HG03442 (cell line): ENCODE measurements around the gene KIAA1671.

Source experiments
- ATAC-seq: cut with Tn5 transposase; IDR thresholded peaks from one replicate; pipeline ENCODE4 v1.9.1; 2021; ENCODE audit warnings: mild to moderate bottlenecking, moderate library complexity; ENCODE audit not compliant: unreplicated experiment

The KIAA1671 gene

GRCh38 chr22:25084405-25085107 lies 132.0 kb downstream of the KIAA1671 start:
- ATAC-seq = no peak

DNA sequence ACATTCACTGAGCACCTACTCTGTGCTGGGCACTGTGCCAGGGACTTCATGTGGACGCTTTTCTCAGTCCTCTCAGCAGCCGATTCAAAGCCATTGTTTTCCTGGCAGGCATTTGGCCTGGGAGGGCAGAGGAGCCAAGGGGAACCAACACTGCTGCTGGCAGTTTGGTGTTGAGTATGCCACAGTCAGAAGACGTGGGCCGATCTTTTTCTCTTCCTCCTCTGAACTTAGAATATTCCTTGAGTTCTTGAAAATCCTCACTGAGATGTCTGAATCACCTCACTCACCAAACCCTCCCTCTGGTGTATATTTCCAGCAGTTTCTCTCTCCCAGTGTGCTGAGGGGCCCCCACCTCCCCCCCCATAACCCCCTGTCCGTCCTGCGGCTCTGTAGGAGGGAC lies 132.6 kb downstream of the KIAA1671 start:
- ATAC-seq = no peak

DNA sequence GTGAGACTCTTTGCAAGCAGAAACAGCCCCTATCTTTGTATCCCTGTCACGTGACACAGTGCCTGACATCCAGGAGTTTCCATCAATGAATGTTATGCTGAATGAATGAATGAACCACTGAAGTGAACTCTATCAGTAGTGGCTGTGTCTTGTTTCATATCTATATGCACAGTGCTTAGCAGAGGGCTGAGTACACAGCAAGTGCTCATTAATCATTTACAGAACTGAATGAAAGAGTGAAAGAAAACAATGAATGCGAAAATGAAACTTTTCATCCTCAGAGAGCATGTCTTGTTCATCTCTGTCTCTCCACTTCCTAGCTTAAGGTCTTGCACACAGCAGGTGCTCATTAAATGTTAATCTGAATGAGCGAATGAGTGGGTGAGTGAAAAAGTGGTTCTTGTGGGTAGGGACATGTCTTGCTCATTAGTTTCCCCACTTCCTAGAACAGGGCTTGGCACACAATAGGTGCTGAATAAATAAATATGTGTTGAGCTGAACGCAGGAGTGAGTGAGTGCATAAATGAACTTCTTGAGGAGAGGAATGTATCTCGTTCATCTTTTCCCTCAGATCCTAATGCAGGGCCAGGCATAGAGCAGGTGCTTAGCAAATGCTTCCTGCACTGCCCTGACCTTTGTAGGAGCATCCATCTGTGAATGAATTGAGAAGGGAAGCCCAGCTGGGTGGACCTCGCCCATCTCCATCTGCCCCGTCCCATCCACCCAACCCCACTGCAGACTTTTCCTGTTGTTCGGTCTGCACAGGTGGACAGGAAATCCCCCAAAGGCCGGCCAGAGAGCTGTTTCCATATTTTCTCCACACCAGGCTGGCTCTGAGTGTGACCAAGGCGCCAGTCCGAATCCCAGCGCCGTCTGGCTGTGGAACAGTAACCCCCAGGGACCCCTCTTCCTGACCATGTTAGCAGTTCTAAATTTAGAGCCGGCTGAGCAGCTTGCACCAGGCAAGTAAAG lies 133.7 kb downstream of the KIAA1671 start:
- ATAC-seq = peak; percentile 59

DNA sequence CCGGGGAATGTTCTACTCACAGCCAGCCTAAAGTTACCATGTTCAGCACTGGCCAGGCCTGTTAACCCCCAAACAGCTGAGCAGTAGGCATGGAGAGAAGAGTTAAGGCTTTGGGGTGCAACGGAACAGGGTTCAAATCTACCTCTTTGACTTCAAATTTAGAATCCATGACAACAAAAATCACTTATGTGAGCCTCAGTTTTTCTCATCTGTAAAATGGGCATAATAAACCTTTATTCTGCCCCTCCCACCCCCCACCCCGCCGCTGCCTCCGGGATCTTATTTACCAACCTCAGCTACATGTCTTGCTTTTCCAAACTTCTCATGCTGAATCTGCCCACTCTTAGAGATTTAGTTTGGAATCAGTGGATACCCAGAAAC lies 134.4 kb downstream of the KIAA1671 start:
- ATAC-seq = no peak

DNA sequence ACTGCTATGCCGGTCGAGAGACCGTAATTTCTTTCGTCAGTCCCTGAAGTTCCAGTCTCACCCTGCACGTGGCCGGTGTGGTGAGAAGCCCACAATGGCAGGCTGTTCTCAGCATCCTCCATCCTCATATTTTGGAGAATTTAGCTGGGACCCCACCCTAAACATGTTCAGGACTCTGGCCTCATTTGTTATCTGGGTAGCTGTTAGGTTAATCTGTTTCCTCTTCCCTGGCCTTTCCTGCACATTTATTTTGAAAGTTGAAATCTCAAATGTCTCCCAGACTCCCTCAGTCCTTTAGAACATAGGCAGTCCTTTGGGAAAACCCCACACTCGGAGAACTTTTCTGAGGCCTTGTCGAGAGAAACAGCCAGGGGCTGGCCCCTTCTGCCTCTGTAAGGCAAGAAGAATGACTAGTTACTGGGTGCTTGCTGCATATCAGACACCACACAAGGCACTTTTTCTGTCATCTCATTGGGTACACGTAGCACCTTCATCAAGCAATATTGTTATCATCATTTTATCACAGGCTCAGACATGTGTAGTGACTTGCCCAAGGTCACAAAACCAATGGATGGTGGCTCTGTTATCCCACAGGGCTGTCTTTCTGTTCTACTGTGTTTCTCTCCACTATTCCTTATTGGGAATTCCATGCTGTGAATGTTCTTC lies 137.8 kb downstream of the KIAA1671 start:
- no peak for ATAC-seq

DNA sequence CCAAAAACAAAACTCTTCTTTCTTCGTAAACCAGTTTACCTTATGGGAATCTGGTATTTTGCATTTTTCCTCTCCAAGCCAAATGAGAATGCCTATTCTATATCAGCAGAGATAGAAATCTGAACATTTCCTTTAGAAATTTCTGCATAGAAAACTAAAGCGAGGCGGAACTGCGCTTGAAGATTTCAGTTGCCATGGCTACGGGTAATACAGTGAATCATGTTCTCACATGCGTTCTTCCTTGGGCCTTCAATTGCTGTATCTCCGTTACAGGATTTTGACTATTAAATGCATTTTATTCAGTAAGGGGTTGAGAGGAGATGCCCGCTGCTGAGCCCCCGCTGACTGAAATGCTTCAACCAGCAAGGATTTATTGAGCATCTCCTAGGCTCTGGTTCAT lies 138.9 kb downstream of the KIAA1671 start:
- no peak for ATAC-seq

DNA sequence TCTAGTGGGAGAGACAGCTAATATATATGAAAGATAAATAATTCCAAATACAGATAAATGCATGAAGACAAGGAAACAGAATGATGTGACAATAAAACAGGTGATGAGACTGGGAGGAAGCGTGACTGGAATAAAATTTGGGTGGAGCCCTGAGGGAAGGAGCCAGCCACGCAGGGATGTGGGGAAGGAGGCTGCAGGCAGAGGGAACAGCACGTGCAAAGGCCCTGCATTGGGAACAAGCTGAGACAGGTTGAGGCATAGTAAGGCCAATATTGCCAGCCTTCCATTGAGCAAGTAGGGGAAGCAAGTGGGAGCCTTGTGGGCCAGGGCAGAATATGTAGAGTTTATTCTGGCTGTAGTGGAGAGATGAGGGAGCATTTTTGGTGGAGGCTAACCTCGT lies 139.6 kb downstream of the KIAA1671 start:
- ATAC-seq = no peak

- no peak for ATAC-seq
Measured at GRCh38 chr22:25094579-25094978, 142.1 kb downstream of the KIAA1671 start.

GRCh38 chr22:25095869-25096268 lies 143.4 kb downstream of the KIAA1671 start:
- no peak for ATAC-seq

GRCh38 chr22:25096638-25097405 lies 144.3 kb downstream of the KIAA1671 start:
- no peak for ATAC-seq

DNA sequence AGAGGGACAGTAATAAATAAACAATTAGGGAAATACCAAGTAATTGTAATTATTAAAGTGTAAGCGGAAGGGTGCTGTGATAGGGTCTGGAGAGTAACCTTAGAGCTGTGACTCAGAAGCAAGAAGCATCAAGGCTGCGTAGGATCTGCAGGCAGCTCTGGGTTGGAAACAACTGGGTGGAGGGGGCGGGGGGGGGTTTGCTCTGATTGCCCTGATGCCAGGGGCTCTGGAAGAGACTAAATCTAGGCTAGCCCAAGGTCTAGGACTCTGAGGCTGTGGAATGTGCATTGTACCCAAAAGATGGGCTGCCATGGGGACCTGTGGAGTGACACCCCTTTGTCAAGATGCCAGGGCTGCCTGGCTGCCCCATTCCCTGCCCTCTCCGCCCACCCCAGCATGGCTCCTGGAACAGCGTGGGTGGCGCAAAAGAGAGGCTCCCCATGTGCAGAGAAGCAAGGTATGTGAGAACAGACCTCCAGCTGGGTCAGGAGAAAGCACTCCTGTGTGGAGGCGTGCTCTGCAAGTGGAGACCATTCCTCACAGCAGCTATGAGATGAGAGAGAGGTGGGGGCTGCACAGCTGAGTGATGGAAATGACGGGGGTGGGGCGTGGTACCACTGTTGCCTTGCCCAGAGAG lies 146.0 kb downstream of the KIAA1671 start:
- ATAC-seq = no peak

DNA sequence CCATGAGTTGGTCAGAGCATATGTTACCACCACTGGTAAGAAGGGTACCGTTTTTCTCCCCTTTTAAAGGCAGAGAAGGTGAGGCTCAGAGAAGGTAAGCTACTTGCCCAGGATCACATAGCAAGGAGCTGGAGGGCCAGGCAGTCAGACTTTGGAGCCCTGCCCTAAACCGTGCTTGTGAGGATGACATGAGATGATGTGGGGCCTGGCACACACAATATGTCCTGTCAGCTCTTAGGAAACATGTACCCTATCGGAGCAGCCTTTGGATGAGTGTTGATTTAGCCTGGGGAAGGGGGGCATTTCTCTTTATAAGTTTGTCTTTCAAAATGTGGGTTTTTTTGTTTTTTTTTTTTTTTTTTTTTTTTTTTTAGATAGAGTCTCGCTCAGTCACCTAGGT lies 146.7 kb downstream of the KIAA1671 start:
- no peak for ATAC-seq

DNA sequence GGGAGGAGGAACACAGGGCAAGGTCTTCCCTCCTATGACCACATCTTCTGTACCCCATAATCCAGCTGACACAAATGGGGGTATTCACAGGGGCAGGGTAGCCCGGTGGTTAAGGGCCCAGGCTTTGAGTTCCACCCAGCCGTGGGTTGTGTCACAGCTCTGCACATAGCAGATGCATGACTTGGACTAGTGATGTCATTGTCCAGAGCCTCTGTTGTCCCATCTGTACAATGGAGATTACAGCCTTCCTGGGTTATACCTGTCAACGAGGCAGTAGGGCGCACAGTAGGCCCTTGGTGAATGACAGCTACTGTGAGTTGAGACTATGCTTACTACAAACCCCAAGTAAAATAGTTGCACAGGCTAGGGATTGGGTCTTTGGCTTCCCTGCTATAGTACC lies 147.9 kb downstream of the KIAA1671 start:
- no peak for ATAC-seq

DNA sequence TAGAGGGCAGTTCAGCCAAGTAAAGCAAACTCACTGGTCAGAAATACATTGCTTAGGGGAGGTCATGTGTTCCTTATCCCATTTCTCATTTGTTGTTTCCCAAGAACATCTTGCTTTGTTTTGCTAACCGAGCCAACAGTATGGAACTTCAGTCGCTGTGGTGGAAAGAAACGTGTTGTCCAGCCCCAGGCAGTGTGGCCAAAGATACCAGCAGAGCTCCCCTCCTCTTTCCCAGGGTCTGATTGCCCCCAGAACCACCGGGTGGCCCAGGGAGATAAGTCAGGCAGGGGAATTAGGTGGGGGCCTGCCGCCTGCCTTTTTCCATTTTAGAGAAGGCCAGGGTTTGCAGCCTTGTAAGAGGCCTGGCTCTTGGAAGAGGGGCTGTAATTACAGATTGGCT lies 148.4 kb downstream of the KIAA1671 start:
- no peak for ATAC-seq

GRCh38 chr22:25101501-25101900 lies 149.0 kb downstream of the KIAA1671 start:
- no peak for ATAC-seq

- ATAC-seq = no peak
Measured at GRCh38 chr22:25101986-25102385, 149.5 kb downstream of the KIAA1671 start.

DNA sequence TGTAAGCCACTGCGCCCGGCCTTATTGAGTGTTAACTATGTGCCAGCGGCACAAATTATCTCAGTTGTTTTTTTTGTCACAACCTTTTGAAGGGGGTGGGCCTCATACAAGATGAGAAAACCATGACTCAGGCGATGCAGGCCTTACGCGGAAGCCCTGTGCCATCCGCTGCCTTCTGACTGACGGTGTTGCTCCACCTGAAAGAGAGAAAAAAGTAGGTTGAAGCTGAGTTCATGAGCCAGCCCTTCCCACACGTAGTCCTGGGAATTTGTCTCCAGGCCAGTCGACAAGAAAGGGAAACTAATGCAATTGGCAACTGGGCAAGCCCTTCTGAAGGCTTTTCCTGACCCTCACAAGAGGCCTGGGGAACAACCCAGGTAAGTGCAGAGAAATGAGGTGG lies 150.2 kb downstream of the KIAA1671 start:
- no peak for ATAC-seq

- ATAC-seq = no peak
Measured at GRCh38 chr22:25104367-25104766, 151.9 kb downstream of the KIAA1671 start.

- ATAC-seq = no peak
Measured at GRCh38 chr22:25105817-25106650, 153.5 kb downstream of the KIAA1671 start.
